Calu3 (cell line): Measurements from ENCODE around the gene MAPK7. TPM values are rescaled to one million over a fixed set of nuclear protein-coding genes. Genes with fewer than 3 reads are reported as not detected.

Source experiments
- BruUV-seq: library from RNA; stranded (reverse); fragments of 400-500 nt; replicated peaks from 2 replicates; lab custom pipeline; 2021; lab: Mats Ljungman, UMichigan
- CTCF ChIA-PET: fragments of 300-600 bp; sonication (Branson Sonifier 250); formaldehyde crosslinking; loops from one replicate; lab custom pipeline; 2022; ENCODE audit warnings: antibody characterized with exemption; lab: Charles Lee
- DNase-seq: peaks from one replicate; pipeline ENCODE4 v3.0.0; 2022
- H3K27ac Mint-ChIP-seq: one replicate; pipeline ENCODE4 v1.8.0; 2022; ENCODE audit warnings: mixed read lengths; ENCODE audit not compliant: unreplicated experiment
- H3K27me3 Mint-ChIP-seq: one replicate; pipeline ENCODE4 v1.8.0; 2022; ENCODE audit warnings: mixed read lengths; ENCODE audit not compliant: unreplicated experiment
- H3K36me3 Mint-ChIP-seq: one replicate; pipeline ENCODE4 v1.8.0; 2022; ENCODE audit warnings: mild to moderate bottlenecking, moderate library complexity, mixed read lengths; ENCODE audit not compliant: insufficient read depth, unreplicated experiment
- H3K4me1 Mint-ChIP-seq: one replicate; pipeline ENCODE4 v1.8.0; 2022; ENCODE audit warnings: mild to moderate bottlenecking, low read depth, mixed read lengths; ENCODE audit not compliant: unreplicated experiment
- H3K4me3 Mint-ChIP-seq: one replicate; pipeline ENCODE4 v1.8.0; 2022; ENCODE audit warnings: mild to moderate bottlenecking, low read depth, moderate library complexity, mixed read lengths; ENCODE audit not compliant: unreplicated experiment
- H3K9me3 Mint-ChIP-seq: one replicate; pipeline ENCODE4 v1.8.0; 2022; ENCODE audit warnings: low read depth, mixed read lengths; ENCODE audit not compliant: unreplicated experiment
- intact Hi-C: fragments of 100-400 bp; cut with micrococcal nuclease; formaldehyde crosslinking; loops from one replicate; pipeline ENCODE4 v1.10.0; 2022; ENCODE audit not compliant: unreplicated experiment
- total RNA-seq: library from RNA; stranded (reverse); gene quantifications from 2 replicates; pipeline ENCODE4 v1.2.3, GENCODE V29; 2022
- TF ChIP-seq, protein P1 (sequence below): fragments of 200-600 bp; IDR thresholded peaks from one replicate; pipeline ENCODE4 v1.8.0; 2022; ENCODE audit warnings: antibody characterized with exemption; ENCODE audit not compliant: unreplicated experiment

MAPK7 gene
- total RNA-seq, 1 experiment from 2014 or later: 15.0 TPM

DNA sequence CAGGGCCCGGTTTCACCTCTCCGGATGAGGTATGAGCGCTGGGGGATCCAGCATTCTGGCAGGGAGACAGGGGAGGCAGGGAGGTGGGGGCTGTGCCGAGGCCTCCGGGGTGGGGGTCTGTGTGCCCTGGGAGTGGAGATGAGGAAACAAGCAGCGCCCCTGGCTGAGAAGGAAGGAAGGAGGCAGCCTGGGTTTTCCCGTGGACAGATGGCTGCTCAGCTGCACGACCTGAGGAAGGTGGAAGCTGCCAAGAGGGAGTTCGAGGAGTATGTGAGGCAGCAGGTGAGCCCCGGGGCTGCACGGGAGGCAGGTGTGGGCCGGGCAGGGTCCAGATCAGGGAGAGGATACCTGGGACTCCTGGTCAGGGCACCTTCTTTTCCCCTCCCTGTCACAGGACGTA lies 37.0 kb downstream of the MAPK7 start:
- no TSS peak for BruUV-seq
- Mint-ChIP-seq H3K4me3 (no peak overlapping the region), H3K4me1 (no peaks in the 10 kb centered on the region), H3K27ac (no peak overlapping the region), H3K9me3 (no peaks in the 10 kb centered on the region), H3K36me3 (no peaks in the 10 kb centered on the region), H3K27me3 (peaks cover 14% of the 10 kb centered on the region)
- DNase-seq: no peak
- CTCF ChIA-PET: interaction anchor here (0.7 kb wide), 1 partner anchor 26 kb away, joined by 10 read pairs; no protein-coding TSS in a partner anchor
- intact Hi-C loops: no loop called here
- TF ChIP-seq, protein P1, sequence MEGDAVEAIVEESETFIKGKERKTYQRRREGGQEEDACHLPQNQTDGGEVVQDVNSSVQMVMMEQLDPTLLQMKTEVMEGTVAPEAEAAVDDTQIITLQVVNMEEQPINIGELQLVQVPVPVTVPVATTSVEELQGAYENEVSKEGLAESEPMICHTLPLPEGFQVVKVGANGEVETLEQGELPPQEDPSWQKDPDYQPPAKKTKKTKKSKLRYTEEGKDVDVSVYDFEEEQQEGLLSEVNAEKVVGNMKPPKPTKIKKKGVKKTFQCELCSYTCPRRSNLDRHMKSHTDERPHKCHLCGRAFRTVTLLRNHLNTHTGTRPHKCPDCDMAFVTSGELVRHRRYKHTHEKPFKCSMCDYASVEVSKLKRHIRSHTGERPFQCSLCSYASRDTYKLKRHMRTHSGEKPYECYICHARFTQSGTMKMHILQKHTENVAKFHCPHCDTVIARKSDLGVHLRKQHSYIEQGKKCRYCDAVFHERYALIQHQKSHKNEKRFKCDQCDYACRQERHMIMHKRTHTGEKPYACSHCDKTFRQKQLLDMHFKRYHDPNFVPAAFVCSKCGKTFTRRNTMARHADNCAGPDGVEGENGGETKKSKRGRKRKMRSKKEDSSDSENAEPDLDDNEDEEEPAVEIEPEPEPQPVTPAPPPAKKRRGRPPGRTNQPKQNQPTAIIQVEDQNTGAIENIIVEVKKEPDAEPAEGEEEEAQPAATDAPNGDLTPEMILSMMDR: no peak

DNA sequence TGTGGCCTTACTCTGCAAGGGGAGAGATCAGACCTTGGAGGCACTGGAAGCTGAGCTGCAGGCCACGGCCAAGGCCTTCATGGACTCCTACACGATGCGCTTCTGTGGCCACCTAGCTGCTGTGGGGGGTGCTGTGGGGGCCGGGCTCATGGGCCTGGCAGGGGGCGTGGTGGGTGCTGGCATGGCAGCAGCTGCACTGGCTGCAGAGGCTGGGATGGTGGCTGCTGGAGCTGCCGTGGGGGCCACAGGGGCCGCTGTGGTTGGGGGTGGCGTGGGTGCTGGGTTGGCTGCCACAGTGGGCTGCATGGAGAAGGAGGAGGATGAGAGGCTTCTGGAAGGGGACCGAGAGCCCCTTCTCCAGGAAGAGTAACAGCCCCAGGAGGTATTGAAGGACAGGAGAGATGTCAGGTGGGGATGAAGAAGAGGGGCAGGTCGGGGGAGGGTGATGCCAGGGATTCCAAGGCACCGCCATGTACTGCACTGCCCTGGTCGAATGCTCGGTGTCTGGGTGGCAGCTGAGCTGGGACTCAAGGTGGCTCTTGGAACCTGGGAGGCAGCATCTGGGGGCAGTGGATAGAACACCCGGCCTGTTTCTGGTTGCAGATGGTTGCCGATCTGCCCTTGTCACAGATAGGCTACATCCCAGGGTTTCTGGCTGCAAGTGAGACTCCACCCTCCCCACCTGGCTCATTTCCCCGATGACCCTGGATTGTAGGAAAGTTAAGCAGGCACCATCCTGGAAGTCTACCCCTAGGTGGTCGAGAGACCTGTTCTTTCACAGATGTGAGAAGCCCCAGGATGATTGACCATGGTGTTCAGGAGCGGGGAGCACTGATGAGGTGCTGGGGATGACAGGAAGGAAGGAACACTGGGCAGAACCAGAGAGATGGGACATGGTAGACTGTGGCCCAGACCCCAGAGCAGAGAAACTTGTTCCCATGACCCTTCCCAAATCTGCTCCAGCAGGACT lies 37.8 kb downstream of the MAPK7 start:
- no peak overlapping the region for H3K27ac Mint-ChIP-seq
- intact Hi-C loops: no loop called here
- no peaks in the 10 kb centered on the region for H3K36me3 Mint-ChIP-seq
- H3K9me3 Mint-ChIP-seq: no peaks in the 10 kb centered on the region
- no TSS peak for BruUV-seq
- no peak for DNase-seq
- H3K27me3 Mint-ChIP-seq: peaks cover 6% of the 10 kb centered on the region
- TF ChIP-seq, protein P1: no peak
- no peak overlapping the region for H3K4me3 Mint-ChIP-seq
- no peaks in the 10 kb centered on the region for H3K4me1 Mint-ChIP-seq
- CTCF ChIA-PET: interaction anchor here (0.7 kb wide), 1 partner anchor 27 kb away, joined by 10 read pairs; no protein-coding TSS in a partner anchor

DNA sequence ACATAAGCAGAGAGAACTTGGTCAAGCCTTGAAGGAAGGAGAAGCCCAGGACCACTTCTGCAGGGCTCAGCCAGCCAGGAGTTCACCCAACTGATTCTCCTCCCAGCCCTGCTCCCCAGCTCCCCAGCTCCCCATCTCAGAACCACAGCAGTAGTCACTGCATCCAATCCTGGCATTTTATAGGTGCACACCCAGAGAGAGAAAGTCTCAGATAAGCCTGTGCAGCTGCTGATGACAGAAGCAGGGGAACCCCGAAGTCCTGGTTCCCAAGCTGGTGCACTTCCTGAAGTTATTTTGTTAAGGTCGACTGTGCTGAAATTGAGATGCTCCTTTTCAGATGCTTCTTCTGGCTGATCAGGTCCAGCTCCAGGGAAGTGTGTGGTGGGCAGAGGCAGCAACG lies 39.3 kb downstream of the MAPK7 start:
- H3K27me3 Mint-ChIP-seq: no peaks in the 10 kb centered on the region
- no TSS peak for BruUV-seq
- H3K4me3 Mint-ChIP-seq: no peak overlapping the region
- intact Hi-C loops: no loop called here
- H3K4me1 Mint-ChIP-seq: no peaks in the 10 kb centered on the region
- H3K9me3 Mint-ChIP-seq: no peaks in the 10 kb centered on the region
- H3K27ac Mint-ChIP-seq: no peak overlapping the region
- H3K36me3 Mint-ChIP-seq: no peaks in the 10 kb centered on the region
- no peak for DNase-seq
- CTCF ChIA-PET: no interaction called here
- TF ChIP-seq, protein P1: no peak

DNA sequence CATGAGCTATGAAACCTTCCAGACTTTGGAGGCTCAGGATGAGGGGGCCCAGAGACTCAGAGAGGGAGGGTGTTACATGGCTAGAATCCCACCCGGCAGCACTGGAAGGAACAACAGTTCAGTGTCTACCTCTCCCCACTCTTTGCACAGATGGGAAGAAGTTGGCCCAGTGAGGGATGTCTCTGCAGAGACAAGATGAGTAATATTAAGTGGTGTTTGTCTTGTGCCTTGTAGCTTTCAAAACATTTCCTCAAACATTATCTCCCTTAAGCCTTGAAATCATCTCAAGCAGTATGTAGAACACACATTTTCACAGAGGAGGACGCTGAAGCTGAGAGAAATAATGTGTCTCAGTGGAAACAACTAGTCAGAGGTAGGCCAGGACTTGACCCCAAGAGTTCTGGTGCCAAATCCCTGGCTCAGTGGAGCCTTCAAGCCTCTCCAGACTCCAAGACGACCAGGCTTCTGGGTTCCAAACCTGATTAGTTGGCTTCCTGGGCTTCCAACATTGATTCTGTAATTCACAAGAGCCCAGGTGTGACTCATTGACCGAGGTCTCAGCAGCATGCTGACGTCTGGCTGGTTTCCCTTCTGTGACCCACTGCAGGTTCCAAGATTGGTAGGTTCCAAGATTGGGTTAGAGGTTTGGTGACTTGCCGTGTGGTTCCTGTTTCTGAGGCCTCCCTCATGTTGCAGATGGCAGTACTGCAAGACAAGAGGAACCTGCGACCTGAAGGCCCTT lies 40.1 kb downstream of the MAPK7 start:
- no peaks in the 10 kb centered on the region for H3K27me3 Mint-ChIP-seq
- no peaks in the 10 kb centered on the region for H3K36me3 Mint-ChIP-seq
- DNase-seq: peak; percentile 7
- TF ChIP-seq, protein P1: no peak
- no peaks in the 10 kb centered on the region for H3K9me3 Mint-ChIP-seq
- intact Hi-C loops: no loop called here
- H3K4me3 Mint-ChIP-seq: no peak overlapping the region
- H3K4me1 Mint-ChIP-seq: no peaks in the 10 kb centered on the region
- no peak overlapping the region for H3K27ac Mint-ChIP-seq
- BruUV-seq: no TSS peak
- CTCF ChIA-PET: no interaction called here
